NCI-H2171 treated with DMSO at 0.1 percent for 48 hours (cell line): ENCODE results near the gene ZSWIM4.
A peak's percentile ranks its signal among the peaks of the same experiment; 100 is the strongest.

Experiments
- DNase-seq: peaks from one replicate; lab custom pipeline; 2025; lab: John Stamatoyannopoulos, UW

Gene ZSWIM4

GRCh38 chr19:13835791-13836723 lies 40.8 kb downstream of the ZSWIM4 start:
- no peak for DNase-seq

- DNase-seq: no peak
Observed at GRCh38 chr19:13838435-13839129, 43.3 kb downstream of the ZSWIM4 start.

- no peak for DNase-seq
Observed at GRCh38 chr19:13839130-13839937, 44.1 kb downstream of the ZSWIM4 start.

GRCh38 chr19:13839938-13840304 lies 44.7 kb downstream of the ZSWIM4 start:
- no peak for DNase-seq

- no peak for DNase-seq
Observed at GRCh38 chr19:13840305-13841085, 45.3 kb downstream of the ZSWIM4 start.

- no peak for DNase-seq
Observed at GRCh38 chr19:13841086-13841961, 46.1 kb downstream of the ZSWIM4 start.

- no peak for DNase-seq
Observed at GRCh38 chr19:13841962-13842290, 46.7 kb downstream of the ZSWIM4 start.

GRCh38 chr19:13842291-13843103 lies 47.3 kb downstream of the ZSWIM4 start:
- DNase-seq: peak; percentile 33

- DNase-seq: no peak
Observed at GRCh38 chr19:13843104-13843921, 48.1 kb downstream of the ZSWIM4 start.

GRCh38 chr19:13844130-13844631 lies 48.9 kb downstream of the ZSWIM4 start:
- DNase-seq: no peak

- DNase-seq: peak; percentile 74
Observed at GRCh38 chr19:13846557-13847406, 51.5 kb downstream of the ZSWIM4 start.

GRCh38 chr19:13847407-13848339 lies 52.4 kb downstream of the ZSWIM4 start:
- peak; percentile 86 for DNase-seq

- no peak for DNase-seq
Observed at GRCh38 chr19:13848340-13848677, 53.1 kb downstream of the ZSWIM4 start.

GRCh38 chr19:13848798-13849676 lies 53.8 kb downstream of the ZSWIM4 start:
- DNase-seq: no peak

GRCh38 chr19:13849991-13850909 lies 55.0 kb downstream of the ZSWIM4 start:
- DNase-seq: peak; percentile 37
